ACC112 (cell line): ENCODE measurements around the gene MCM7.

Experiments
- H2AFZ ChIP-seq: fragments of 200-600 bp; sonication (generic); one replicate; pipeline ENCODE4 v1.6.0; 2017; ENCODE audit warnings: antibody characterized with exemption, low read length; ENCODE audit not compliant: unreplicated experiment
- H3K27ac ChIP-seq: fragments of 200-600 bp; sonication (generic); 2 replicates; pipeline ENCODE4 v1.5.1; 2014; ENCODE audit warnings: low read depth, mild to moderate bottlenecking, antibody characterized with exemption, low read length, moderate library complexity
- H3K27me3 ChIP-seq: fragments of 200-600 bp; sonication (generic); 2 replicates; pipeline ENCODE4 v1.6.1; 2014; ENCODE audit warnings: mild to moderate bottlenecking, antibody characterized with exemption, low read length, moderate library complexity, mixed read lengths; ENCODE audit not compliant: insufficient read depth
- H3K36me3 ChIP-seq: fragments of 200-600 bp; sonication (generic); 2 replicates; pipeline ENCODE4 v1.6.1; 2016; ENCODE audit warnings: mild to moderate bottlenecking, antibody characterized with exemption, low read length, moderate library complexity, mixed read lengths; ENCODE audit not compliant: insufficient read depth
- H3K4me1 ChIP-seq: fragments of 200-600 bp; sonication (generic); one replicate; pipeline ENCODE4 v1.6.1; 2016; ENCODE audit warnings: low read length, mixed read lengths; ENCODE audit not compliant: insufficient read depth, unreplicated experiment, control insufficient read depth
- H3K4me3 ChIP-seq: fragments of 200-600 bp; sonication (generic); 2 replicates; pipeline ENCODE4 v1.5.1; 2014; ENCODE audit warnings: mild to moderate bottlenecking, low read depth, low read length
- H3K79me2 ChIP-seq: fragments of 200-600 bp; sonication (generic); one replicate; pipeline ENCODE4 v1.6.0; 2016; ENCODE audit warnings: low read length; ENCODE audit not compliant: control insufficient read depth, unreplicated experiment, insufficient read depth

The MCM7 gene

GRCh38 chr7:100107125-100107737, 6.0 kb upstream of the MCM7 start:
- H3K36me3 ChIP-seq = peaks cover 3% of the 10 kb centered on the region; the same call in 1 of the 2 replicates

GRCh38 chr7:100106633-100107032, 5.4 kb upstream of the MCM7 start:
- Histone ChIP-seq H3K27ac (no peak overlapping the region), H2AFZ (no peak overlapping the region), H3K36me3 (peaks cover 3% of the 10 kb centered on the region; the same call in 1 of the 2 replicates), H3K27me3 (no peaks in the 10 kb centered on the region), H3K79me2 (no peaks in the 10 kb centered on the region), H3K4me1 (no peaks in the 10 kb centered on the region), H3K4me3 (no peak overlapping the region)

More at GRCh38 chr7:100107125-100107737, 6.0 kb upstream of the MCM7 start:
- Histone ChIP-seq H3K27me3 (no peaks in the 10 kb centered on the region), H3K4me1 (no peaks in the 10 kb centered on the region), H2AFZ (no peak overlapping the region), H3K27ac (no peak overlapping the region), H3K79me2 (no peaks in the 10 kb centered on the region), H3K4me3 (no peak overlapping the region)

GRCh38 chr7:100105534-100105933, 4.3 kb upstream of the MCM7 start:
- H3K4me1 ChIP-seq = no peaks in the 10 kb centered on the region
- peaks cover 4% of the 10 kb centered on the region for H3K79me2 ChIP-seq
- no peak overlapping the region for H2AFZ ChIP-seq
- no peak overlapping the region for H3K4me3 ChIP-seq
- H3K27ac ChIP-seq = no peak overlapping the region
- no peaks in the 10 kb centered on the region for H3K36me3 ChIP-seq
- H3K27me3 ChIP-seq = no peaks in the 10 kb centered on the region

GRCh38 chr7:100102950-100103840, 2.0 kb upstream of the MCM7 start:
- Histone ChIP-seq H3K27me3 (no peaks in the 10 kb centered on the region), H3K4me3 (peak overlapping the region; percentile 93), H3K4me1 (peaks cover 7% of the 10 kb centered on the region), H3K27ac (no peak overlapping the region), H3K36me3 (peaks cover 18% of the 10 kb centered on the region; the same call in 1 of the 2 replicates), H2AFZ (no peak overlapping the region), H3K79me2 (peaks cover 22% of the 10 kb centered on the region)

- peak overlapping the region; percentile 14 for H2AFZ ChIP-seq
- H3K79me2 ChIP-seq = peaks cover 28% of the 10 kb centered on the region
- H3K4me3 ChIP-seq = peak overlapping the region; percentile 93
- peak overlapping the region; percentile 95 for H3K27ac ChIP-seq
- H3K4me1 ChIP-seq = peaks cover 7% of the 10 kb centered on the region
- H3K27me3 ChIP-seq = no peaks in the 10 kb centered on the region
- H3K36me3 ChIP-seq = peaks cover 33% of the 10 kb centered on the region; the same call in 1 of the 2 replicates
Observed at GRCh38 chr7:100100420-100101015, 679 bp downstream of the MCM7 start.

- no peak overlapping the region for H2AFZ ChIP-seq
- peaks cover 40% of the 10 kb centered on the region for H3K36me3 ChIP-seq
- H3K27me3 ChIP-seq = no peaks in the 10 kb centered on the region
- no peak overlapping the region for H3K27ac ChIP-seq
- peak overlapping the region; percentile 93 for H3K4me3 ChIP-seq
- peaks cover 7% of the 10 kb centered on the region for H3K4me1 ChIP-seq
- peaks cover 28% of the 10 kb centered on the region for H3K79me2 ChIP-seq
Observed at GRCh38 chr7:100099452-100099851, 1.7 kb downstream of the MCM7 start.

GRCh38 chr7:100098913-100099312, 2.3 kb downstream of the MCM7 start:
- Histone ChIP-seq H3K27ac (no peak overlapping the region), H3K27me3 (no peaks in the 10 kb centered on the region), H3K4me3 (peak overlapping the region; percentile 93; the same call in 1 of the 2 replicates), H3K79me2 (peaks cover 28% of the 10 kb centered on the region), H3K4me1 (peaks cover 7% of the 10 kb centered on the region), H3K36me3 (peaks cover 45% of the 10 kb centered on the region), H2AFZ (no peak overlapping the region)

- Histone ChIP-seq H3K27me3 (no peaks in the 10 kb centered on the region), H3K36me3 (peaks cover 68% of the 10 kb centered on the region), H2AFZ (no peak overlapping the region), H3K4me1 (peaks cover 11% of the 10 kb centered on the region), H3K79me2 (peaks cover 37% of the 10 kb centered on the region), H3K4me3 (no peak overlapping the region), H3K27ac (no peak overlapping the region)
Observed at GRCh38 chr7:100095704-100096103, 5.5 kb downstream of the MCM7 start.

- Histone ChIP-seq H2AFZ (no peak overlapping the region), H3K36me3 (peaks cover 72% of the 10 kb centered on the region), H3K79me2 (peaks cover 38% of the 10 kb centered on the region), H3K27me3 (no peaks in the 10 kb centered on the region), H3K4me1 (peaks cover 13% of the 10 kb centered on the region), H3K27ac (no peak overlapping the region), H3K4me3 (no peak overlapping the region)
Observed at GRCh38 chr7:100095289-100095688, 5.9 kb downstream of the MCM7 start.

GRCh38 chr7:100093925-100094486, 7.2 kb downstream of the MCM7 start:
- no peaks in the 10 kb centered on the region for H3K27me3 ChIP-seq
- H3K36me3 ChIP-seq = peaks cover 62% of the 10 kb centered on the region
- H3K27ac ChIP-seq = no peak overlapping the region
- H3K4me1 ChIP-seq = peaks cover 12% of the 10 kb centered on the region
- no peak overlapping the region for H3K4me3 ChIP-seq
- H2AFZ ChIP-seq = no peak overlapping the region
- H3K79me2 ChIP-seq = peaks cover 32% of the 10 kb centered on the region
